Neuronal stem cell (in vitro differentiated cells): ENCODE results near the gene TMEM9.

Experiments
- DNase-seq: peaks from one replicate; pipeline ENCODE4 v3.0.0-alpha.2; 2013; ENCODE audit warnings: low spot score
- H2AFZ ChIP-seq: one replicate; pipeline ENCODE4 v1.6.1; 2013; ENCODE audit warnings: mild to moderate bottlenecking, low read length, inconsistent platforms
- H2AK5ac ChIP-seq: 2 replicates; pipeline ENCODE4 v1.6.1; 2013; ENCODE audit warnings: low read depth, mild to moderate bottlenecking, inconsistent platforms, low read length, moderate library complexity, mixed read lengths
- H2BK120ac ChIP-seq: 2 replicates; pipeline ENCODE4 v1.6.1; 2013; ENCODE audit warnings: low read depth, mild to moderate bottlenecking, inconsistent platforms, low read length, moderate library complexity, mixed read lengths
- H2BK12ac ChIP-seq: one replicate; pipeline ENCODE4 v1.6.1; 2013; ENCODE audit warnings: low read length, inconsistent platforms
- H2BK15ac ChIP-seq: 2 replicates; pipeline ENCODE4 v1.6.1; 2013; ENCODE audit warnings: mild to moderate bottlenecking, low read length, inconsistent platforms, mixed read lengths
- H2BK5ac ChIP-seq: one replicate; pipeline ENCODE4 v1.6.1; 2013; ENCODE audit warnings: inconsistent platforms, mild to moderate bottlenecking, low read length, moderate library complexity
- H3K14ac ChIP-seq: one replicate; pipeline ENCODE4 v1.6.1; 2013; ENCODE audit warnings: low read length, inconsistent platforms
- H3K18ac ChIP-seq: 2 replicates; pipeline ENCODE4 v1.6.1; 2013; ENCODE audit warnings: low read length, inconsistent platforms
- H3K23ac ChIP-seq: 2 replicates; pipeline ENCODE4 v1.6.1; 2013; ENCODE audit warnings: low read depth, mild to moderate bottlenecking, mixed read lengths, low read length, inconsistent platforms; ENCODE audit not compliant: poor library complexity
- H3K27ac ChIP-seq: replicated peaks from 3 replicates; pipeline ENCODE4 v1.5.1; 2013; ENCODE audit warnings: low read length, inconsistent platforms
- H3K27me3 ChIP-seq, 3 experiments: 2 replicates each; pipeline ENCODE4 v1.6.1; 2013; ENCODE audit warnings: low read length in 3 of 3, mild to moderate bottlenecking in 2 of 3, inconsistent platforms in 1 of 3, low read depth in 1 of 3, mixed read lengths in 1 of 3, moderate library complexity in 1 of 3; ENCODE audit not compliant: control insufficient read depth in 3 of 3, insufficient read depth in 3 of 3
- H3K36me3 ChIP-seq, 2 donors: replicated peaks in 1 of 2; 2 replicates each; pipeline ENCODE4 v1.6.1; 2013; ENCODE audit warnings: low read length in 2 of 2; ENCODE audit not compliant: control insufficient read depth in 2 of 2, insufficient read depth in 2 of 2
- H3K4ac ChIP-seq: 2 replicates; pipeline ENCODE4 v1.6.1; 2013; ENCODE audit warnings: inconsistent platforms, mild to moderate bottlenecking, low read length, moderate library complexity
- H3K4me1 ChIP-seq, 2 donors: 1 replicate in 1 of 2; 2 replicates in 1 of 2; pipeline ENCODE4 v1.6.1; 2013; ENCODE audit warnings: low read length in 2 of 2, low read depth in 1 of 2; ENCODE audit not compliant: control insufficient read depth in 2 of 2, insufficient read depth in 1 of 2
- H3K4me2 ChIP-seq: one replicate; pipeline ENCODE4 v1.6.1; 2013; ENCODE audit warnings: mild to moderate bottlenecking, low read length, inconsistent platforms; ENCODE audit not compliant: insufficient read depth, poor library complexity, severe bottlenecking
- H3K4me3 ChIP-seq, 2 donors: 2 replicates each; pipeline ENCODE4 v1.5.1; 2013; ENCODE audit warnings: low read length in 2 of 2, mild to moderate bottlenecking in 2 of 2, inconsistent platforms in 1 of 2, moderate library complexity in 1 of 2
- H3K79me1 ChIP-seq: one replicate; pipeline ENCODE4 v1.6.1; 2013; ENCODE audit warnings: low read depth, mild to moderate bottlenecking, inconsistent platforms, low read length, moderate library complexity
- H3K9ac ChIP-seq: one replicate; pipeline ENCODE4 v1.6.1; 2013; ENCODE audit warnings: mild to moderate bottlenecking, low read depth, low read length, inconsistent platforms; ENCODE audit not compliant: poor library complexity
- H3K9me3 ChIP-seq, 2 donors: replicated peaks in 1 of 2; 2 replicates each; pipeline versions ENCODE3 to v1.6.1; 2013; ENCODE audit warnings: low read length in 2 of 2, mild to moderate bottlenecking in 2 of 2, inconsistent platforms in 1 of 2, low read depth in 1 of 2, mixed read lengths in 1 of 2, moderate library complexity in 1 of 2; ENCODE audit not compliant: control insufficient read depth in 2 of 2, insufficient read depth in 1 of 2
- H4K8ac ChIP-seq: one replicate; pipeline ENCODE4 v1.6.1; 2013; ENCODE audit warnings: low read depth, mild to moderate bottlenecking, inconsistent platforms, low read length, moderate library complexity
- H4K91ac ChIP-seq: one replicate; pipeline ENCODE4 v1.6.1; 2013; ENCODE audit warnings: low read length, low read depth, mild to moderate bottlenecking, inconsistent platforms; ENCODE audit not compliant: poor library complexity
- WGBS, 2 donors: extraction: QIAGEN DNeasy Blood & Tissue Kit; methylation state at CpG; one replicate each; pipeline ENCODE4 v1.1.7; 2013; ENCODE audit warnings: missing lambda C conversion rate in 2 of 2, mixed read lengths in 1 of 2; ENCODE audit not compliant: insufficient read length in 2 of 2, insufficient replicate concordance in 1 of 2; ENCODE audit errors: extremely low coverage in 2 of 2; 5-methylcytosine and 5-hydroxymethylcytosine counted together

The TMEM9 gene

DNA sequence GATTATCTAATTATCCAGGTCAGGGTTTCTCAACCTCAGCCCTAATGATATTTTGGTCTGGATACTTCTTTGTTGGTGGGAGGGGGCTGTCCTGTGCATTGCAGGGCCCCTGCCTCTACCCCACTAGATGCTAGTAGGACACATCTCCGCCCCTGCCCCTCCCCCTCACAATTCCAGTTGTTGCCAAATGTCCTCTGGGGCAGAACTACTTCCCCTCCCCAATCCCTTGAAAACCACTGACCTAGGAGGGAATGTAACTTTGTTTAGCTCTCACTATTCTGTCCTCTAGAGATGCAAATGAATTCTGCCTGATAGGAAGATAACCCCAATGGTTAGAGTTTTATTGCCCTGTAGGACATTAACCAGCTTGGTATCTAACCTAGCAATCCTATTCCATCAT is 50.1 kb downstream of the TMEM9 start:
- Histone ChIP-seq H3K14ac (no peak overlapping the region), H4K91ac (no peak overlapping the region), H3K9me3 (no peaks in the 10 kb centered on the region), H2AK5ac (no peak overlapping the region), H3K27ac (no peak overlapping the region), H2AFZ (no peak overlapping the region), H3K4me2 (no peak overlapping the region), H4K8ac (no peak overlapping the region), H3K4me3 (no peak overlapping the region), H2BK5ac (no peak overlapping the region), H3K4me1 (peaks cover 21 to 35% of the 10 kb centered on the region in 2 donors), H3K9ac (no peak overlapping the region), H2BK120ac (no peak overlapping the region), H3K79me1 (no peaks in the 10 kb centered on the region), H3K27me3 (no peaks in the 10 kb centered on the region), H2BK15ac (no peak overlapping the region), H2BK12ac (no peak overlapping the region), H3K36me3 (no peaks in the 10 kb centered on the region), H3K18ac (no peak overlapping the region), H3K23ac (no peak overlapping the region), H3K4ac (no peak overlapping the region)
- no peak for DNase-seq
- no CpG with 5 or more reads among the region's 1 CpG for WGBS, 2 donors

DNA sequence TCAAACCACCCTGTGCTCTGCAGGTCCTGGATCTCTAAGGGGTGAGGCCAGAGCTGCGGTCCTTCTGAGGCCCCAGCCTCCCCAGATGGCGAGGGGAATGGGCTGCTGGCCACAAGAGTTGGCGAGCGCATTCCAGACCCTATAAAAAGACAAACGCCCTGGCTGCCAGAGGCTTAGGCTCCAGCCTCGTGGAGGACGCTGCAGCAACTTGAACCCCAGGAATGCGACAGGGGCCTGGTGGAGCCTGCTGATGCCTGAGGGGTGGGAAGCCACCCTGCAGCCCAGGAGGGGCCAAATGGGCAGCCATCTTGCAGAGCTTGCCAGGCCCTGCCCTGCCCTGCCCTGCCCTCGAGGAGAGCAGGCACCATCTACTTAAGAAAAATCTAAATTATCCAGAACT is 50.6 kb downstream of the TMEM9 start:
- no peak overlapping the region for H3K4ac ChIP-seq
- H3K18ac ChIP-seq, result peak overlapping the region; percentile 62
- no peak overlapping the region for H2BK15ac ChIP-seq
- H3K27me3 ChIP-seq, result no peaks in the 10 kb centered on the region
- no CpG with 5 or more reads among the region's 9 CpGs for WGBS, 2 donors
- H3K9ac ChIP-seq, result no peak overlapping the region
- no peak overlapping the region for H3K14ac ChIP-seq
- no peak overlapping the region for H3K4me3 ChIP-seq
- no peaks in the 10 kb centered on the region for H3K36me3 ChIP-seq
- no peak overlapping the region for H4K8ac ChIP-seq
- no peak overlapping the region for H2BK120ac ChIP-seq
- H2AFZ ChIP-seq, result no peak overlapping the region
- peak overlapping the region; percentile 24 for H2AK5ac ChIP-seq
- H2BK12ac ChIP-seq, result no peak overlapping the region
- H3K79me1 ChIP-seq, result no peaks in the 10 kb centered on the region
- no peaks in the 10 kb centered on the region for H3K9me3 ChIP-seq
- H3K4me1 ChIP-seq, result peaks cover 24 to 40% of the 10 kb centered on the region in 2 donors
- no peak overlapping the region for H3K23ac ChIP-seq
- no peak overlapping the region for H3K4me2 ChIP-seq
- H2BK5ac ChIP-seq, result no peak overlapping the region
- H3K27ac ChIP-seq, result no peak overlapping the region
- DNase-seq, result no peak
- H4K91ac ChIP-seq, result no peak overlapping the region

DNA sequence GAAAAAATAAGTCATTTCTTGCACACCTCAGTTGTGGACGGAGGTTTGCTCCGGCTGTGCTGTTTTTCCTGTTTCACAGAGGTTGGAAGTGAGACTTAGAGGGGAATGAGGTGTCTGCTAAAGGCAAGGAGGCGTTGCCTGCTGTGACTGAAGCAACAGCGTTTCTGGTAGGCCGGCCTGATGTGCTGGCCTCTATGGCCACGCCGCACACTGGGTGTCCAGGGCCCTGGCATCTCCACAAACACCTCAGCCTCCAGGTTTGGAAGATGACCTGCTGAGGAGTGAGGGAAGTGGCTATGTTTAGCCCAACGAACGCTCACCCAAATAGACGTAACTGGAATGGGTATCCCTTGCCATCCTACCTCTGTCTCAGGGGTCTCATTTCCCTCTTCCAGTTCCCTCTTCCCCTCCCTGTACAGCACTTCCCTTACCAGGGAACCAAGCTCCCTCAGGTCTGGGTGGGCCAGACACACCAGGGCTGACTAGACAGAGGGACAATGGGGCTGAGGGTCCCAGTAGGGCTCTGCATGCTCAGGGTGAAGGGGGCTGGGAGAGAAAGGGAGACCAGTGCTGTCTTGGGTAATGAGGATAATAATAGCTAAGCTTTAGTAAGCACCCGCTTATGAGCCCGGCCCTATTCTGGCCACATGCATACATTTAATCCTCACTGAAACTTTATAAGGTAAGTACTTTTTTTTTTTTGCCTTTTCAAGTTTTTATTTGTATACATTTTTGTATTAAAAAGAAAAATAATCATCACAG is 53.9 kb downstream of the TMEM9 start:
- Histone ChIP-seq H3K4ac (no peak overlapping the region), H2AFZ (peak overlapping the region; percentile 41), H3K4me3 (no peak overlapping the region), H3K23ac (no peak overlapping the region), H3K9ac (no peak overlapping the region), H2BK120ac (no peak overlapping the region), H3K27me3 (no peaks in the 10 kb centered on the region), H2AK5ac (no peak overlapping the region), H2BK12ac (no peak overlapping the region), H3K14ac (no peak overlapping the region), H4K8ac (no peak overlapping the region), H3K18ac (no peak overlapping the region), H3K36me3 (no peaks in the 10 kb centered on the region), H2BK15ac (no peak overlapping the region), H3K79me1 (no peaks in the 10 kb centered on the region), H3K9me3 (no peaks in the 10 kb centered on the region), H3K4me2 (no peak overlapping the region), H2BK5ac (no peak overlapping the region), H3K27ac (no peak overlapping the region), H3K4me1 (peaks cover 24 to 43% of the 10 kb centered on the region in 2 donors), H4K91ac (no peak overlapping the region)
- DNase-seq, result no peak
- WGBS, 2 donors, result no CpG with 5 or more reads among the region's 12 CpGs

DNA sequence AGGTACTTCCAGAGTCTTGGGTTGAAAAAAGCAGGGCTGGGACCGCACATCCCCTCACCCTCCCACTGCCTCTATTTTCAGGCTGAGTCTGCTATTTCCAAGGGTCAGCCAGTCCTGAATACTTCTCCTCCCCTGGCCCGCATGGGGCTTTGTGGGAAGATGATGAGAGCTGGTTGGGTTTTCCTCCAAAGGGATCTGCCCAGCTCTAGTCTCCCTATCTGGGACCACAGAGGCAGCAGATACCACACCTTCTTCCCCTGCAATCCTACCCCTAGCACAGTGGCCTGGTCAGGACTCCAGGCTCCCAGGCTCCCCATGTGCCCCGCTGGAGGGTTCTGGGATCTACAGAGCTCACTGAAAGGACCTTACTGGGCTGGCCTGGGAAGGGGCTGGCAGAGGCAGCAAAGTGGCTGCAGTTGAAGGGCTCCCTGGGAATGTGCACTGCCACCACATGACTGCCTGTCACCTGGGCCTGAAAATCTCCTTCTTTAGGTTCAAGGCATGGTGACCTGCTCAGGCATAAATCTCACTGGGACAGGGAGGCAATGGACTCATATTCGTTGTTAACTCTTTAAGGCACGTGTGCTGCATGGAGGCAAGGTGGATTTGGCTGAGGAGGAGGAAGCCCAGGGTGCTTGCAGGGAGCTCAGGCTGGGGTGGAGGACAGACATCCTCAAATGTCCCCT is 55.1 kb downstream of the TMEM9 start:
- Histone ChIP-seq H2BK5ac (peak overlapping the region; percentile 59), H2AFZ (peak overlapping the region; percentile 41), H2AK5ac (peak overlapping the region; percentile 73), H3K4ac (no peak overlapping the region), H3K79me1 (no peaks in the 10 kb centered on the region), H2BK15ac (peak overlapping the region; percentile 61), H3K18ac (peak overlapping the region; percentile 62), H3K4me3 (no peak overlapping the region), H3K36me3 (no peaks in the 10 kb centered on the region), H4K91ac (no peak overlapping the region), H3K27ac (no peak overlapping the region), H3K4me2 (no peak overlapping the region), H2BK120ac (no peak overlapping the region), H3K9ac (no peak overlapping the region), H3K27me3 (no peaks in the 10 kb centered on the region), H2BK12ac (no peak overlapping the region), H3K23ac (no peak overlapping the region), H3K9me3 (no peaks in the 10 kb centered on the region), H3K14ac (no peak overlapping the region), H3K4me1 (peaks cover 24 to 43% of the 10 kb centered on the region in 2 donors), H4K8ac (no peak overlapping the region)
- whole genome bisulfite sequencing, 2 donors, result no CpG with 5 or more reads among the region's 5 CpGs
- no peak for DNase-seq
